ENCODE results near the gene CCDC9B. TPM values are rescaled to one million over a fixed set of nuclear protein-coding genes. Genes with fewer than 3 reads are reported as not detected.

The CCDC9B gene
- 13.8 and 19.0 TPM in 2 replicates for total RNA-seq

DNA sequence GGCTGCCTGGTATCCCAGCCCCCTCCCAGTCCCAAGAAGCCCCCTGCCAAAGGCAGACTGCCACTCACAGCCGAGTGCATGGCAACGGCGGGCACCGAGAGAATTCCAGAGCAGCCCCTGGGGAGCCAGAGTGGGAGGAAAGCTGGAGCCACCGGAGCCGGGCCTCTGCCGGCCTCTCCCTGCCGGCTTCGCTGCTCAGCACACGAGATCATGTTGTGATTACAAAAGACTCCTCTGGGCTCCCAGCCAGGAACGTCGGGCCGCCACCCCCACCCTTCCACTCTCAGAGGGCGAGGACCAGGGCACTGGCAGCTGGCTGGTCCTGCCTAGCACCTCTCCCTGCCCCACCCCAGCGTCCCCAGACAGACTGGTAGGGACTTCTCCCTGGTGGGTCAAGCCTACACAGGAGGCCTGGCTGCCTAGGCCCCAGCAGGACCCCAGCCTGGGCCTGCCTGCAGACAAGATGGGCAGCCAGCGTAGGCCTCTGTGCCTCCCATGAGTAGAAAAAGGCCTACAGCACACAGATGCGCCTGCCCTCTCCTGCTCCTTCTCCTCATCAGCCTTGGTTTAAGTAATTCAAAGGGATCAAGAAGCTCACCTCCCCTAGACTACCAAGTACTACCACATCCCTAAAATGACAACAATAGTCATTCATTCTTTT, at the start of gene CCDC9B:
Gene CCDC9B (minus strand): TSS at position 200 of the 661 bp plus-strand sequence. CDS start 120 bp downstream, at position 80.

DNA sequence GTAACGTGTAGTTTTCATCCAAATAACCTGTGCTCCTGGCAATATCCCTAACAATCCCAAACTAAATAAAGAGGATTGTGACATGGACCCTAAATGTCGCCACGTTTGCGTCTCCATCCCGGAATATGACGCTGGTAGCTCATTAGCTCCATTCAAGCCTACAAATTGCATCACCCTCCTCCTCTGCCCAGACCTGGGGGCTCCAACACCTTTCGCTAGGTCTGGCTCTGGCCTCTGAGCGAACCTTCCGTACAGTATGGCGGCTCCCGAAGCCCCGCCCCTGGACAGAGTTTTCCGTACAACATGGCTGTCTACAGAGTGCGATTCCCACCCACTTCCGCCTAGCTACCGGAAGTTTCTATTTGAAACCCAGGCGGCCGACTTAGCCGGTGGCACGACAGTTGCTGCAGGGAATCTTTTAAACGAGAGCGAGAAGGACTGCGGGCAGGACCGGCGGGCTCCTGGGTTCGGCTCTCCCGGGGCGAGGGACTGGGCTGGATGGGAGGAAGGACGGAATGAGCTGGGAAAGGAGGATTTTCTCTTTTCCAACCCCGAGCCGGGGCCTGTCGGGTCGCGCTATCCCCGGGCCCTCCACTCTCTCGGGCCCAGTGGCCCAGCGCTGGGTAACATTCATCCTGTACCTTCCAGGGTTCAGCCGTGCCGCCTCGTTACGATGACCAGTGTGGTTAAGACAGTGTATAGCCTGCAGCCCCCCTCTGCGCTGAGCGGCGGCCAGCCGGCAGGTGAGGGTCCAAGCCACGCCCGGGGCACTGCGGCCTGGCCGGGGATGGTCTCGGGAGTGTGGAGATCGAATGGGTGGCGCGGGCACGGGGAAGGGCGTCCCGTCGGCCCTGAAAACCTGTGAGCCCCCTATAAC, 42.1 kb upstream of the CCDC9B start, which contains the start of gene KNSTRN:
Gene KNSTRN (plus strand): TSS at position 142 of the 877 bp plus-strand sequence. CDS start 115 bp downstream, at position 257.

DNA sequence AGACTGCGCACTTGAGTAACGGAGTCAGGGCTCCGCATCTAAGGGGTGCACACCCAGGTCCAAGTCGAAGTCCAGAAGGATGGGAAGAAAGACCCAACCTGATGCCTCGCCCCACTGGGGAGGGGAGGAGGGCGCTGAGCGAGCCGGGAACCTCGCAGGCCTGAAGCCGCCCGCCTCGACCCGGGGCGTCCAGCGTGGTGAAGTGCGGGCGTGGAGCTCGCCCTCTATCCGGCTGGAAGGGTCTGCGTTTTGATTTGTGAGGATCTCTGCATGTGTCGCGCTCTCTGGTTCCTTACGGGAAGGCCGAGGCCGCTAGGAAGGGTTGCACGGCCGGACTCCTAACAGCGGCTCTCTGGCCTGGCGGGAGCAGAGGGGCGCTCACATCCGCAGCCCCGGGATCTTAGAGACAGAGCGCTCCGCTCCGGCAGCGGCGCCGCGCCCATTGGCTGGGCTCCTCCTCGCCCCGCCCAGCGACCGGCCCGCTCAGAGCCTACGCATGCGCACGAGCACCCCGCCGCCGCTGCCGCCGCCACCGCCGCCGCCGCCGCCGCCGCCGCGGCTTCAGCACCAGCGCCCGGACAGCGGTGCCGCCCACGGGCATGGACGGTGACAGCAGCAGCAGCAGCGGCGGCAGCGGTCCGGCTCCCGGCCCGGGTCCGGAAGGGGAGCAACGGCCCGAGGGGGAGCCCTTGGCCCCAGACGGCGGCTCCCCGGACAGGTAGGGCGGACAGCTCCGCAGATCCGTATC, 17.2 kb upstream of the CCDC9B start, which contains the start of gene DISP2:
Gene DISP2 (plus strand): TSS at position 497 of the 748 bp plus-strand sequence. CDS start 103 bp downstream, at position 600.

DNA sequence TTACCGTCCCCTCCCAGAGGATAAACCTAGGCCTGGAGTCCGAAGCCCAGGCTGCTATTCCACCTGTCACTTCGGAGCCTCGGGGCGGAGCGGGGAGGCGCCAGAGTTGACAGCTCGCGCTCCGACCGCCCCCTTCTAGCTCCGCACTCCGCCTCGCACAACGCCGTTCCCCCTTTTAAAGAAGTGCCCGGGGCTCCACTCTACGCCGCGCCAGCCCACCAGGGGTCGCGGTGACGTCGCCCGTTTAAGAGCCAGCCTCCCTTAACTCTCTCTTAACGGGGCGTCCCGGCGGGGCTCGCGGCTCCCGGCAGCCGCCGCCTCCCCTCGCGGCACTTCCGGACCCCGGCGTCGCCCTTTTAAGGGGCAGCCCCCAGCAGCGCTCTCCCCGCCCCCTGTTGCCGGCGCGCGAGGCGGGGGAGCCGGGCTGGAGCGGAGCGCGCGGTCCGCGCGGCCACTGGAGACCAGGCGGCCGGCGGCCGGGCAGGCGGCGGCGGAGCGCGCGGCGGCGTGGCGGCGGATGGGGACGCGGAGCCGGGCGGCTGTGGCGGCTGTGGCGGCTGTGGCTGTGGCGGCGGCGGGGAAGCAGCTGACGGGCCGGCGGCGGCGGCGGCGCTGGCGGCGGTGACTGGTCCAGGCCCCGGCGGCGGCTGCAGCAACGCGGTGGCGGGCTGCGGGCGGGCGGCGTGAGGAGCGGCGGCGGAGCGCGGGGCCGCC, 17.3 kb downstream of the CCDC9B start, which contains the start of gene INAFM2:
Gene INAFM2 (plus strand): TSS at position 454 of the 714 bp plus-strand sequence. CDS start 364 bp downstream, outside the sequence.

DNA sequence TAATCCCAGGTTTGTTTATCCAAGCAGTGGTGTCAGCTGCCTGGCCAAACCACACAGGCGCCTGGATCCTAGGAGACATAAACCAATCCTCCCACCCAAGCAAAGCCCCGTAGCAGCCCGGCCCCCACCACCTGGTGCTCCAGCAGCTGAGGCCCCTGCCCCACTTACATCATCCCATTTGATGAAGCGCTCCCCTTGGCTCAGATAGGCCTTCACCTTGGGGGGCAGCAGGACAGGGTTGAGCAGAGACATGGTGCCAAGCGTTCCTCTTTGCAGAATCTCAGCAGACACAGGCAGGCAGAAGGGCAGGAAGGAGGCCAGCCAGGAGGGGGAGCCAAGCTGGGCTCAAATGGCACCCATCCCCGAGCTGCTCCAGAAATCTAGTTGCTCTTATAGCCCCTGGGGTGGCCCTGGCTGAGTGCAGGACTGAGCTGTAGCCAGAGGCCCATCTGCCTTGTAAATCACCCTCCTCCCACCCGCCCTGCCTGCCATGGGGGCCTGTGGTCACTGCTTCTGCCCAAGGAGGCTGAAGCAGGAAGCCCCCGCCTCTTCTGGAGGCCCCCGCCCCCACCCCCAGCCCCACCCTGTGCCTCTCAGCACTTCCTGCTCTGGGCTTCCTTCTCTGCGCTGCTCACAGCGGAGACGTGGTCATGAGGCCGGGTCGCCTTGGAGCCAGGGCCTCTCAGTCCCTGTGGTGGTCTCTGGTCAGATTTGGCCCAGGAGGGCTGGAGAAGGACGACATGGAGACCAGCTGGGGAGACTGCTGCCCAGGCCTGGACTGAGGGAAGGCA, 33.1 kb downstream of the CCDC9B start, which contains the start of gene PLCB2:
Gene PLCB2 (minus strand): TSS at position 515 of the 791 bp plus-strand sequence. CDS start 263 bp downstream, at position 252.

DNA sequence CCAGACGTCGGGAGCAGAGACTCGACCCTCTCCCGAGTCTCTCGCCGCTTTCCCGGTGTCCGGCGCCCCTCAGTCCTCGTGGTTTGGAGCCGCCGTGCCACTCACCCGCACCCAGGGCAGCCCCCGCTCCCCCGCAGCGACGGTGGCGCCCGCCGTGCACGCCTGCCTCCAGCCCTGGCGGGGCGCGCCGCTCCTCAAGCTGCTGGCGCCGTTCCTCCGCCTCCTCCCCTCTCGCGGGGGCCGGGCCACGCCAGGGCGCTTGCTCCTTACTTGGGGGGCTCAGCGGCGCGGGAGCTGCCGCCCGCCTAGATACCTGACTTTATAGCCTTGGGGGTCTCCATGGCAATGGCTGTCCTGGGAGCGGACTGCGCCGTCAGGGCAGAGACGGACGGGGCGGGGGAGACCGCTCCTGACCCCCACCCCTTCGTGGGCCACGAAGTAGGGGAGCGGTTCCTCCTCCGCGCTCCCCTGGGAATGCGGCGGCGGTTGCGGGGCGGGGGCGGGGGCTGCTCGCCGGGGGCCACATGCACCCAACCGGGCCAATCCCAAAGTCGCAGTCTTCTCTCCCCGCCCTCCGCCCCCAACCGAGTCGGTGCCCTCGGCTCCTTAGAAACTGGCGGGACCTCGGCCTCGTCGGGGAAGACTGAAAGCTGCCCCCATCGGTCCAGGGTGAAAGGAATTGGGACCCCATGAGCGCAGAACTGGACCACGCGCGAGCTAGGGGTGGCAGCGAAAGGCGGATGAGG, 57.7 kb downstream of the CCDC9B start, which contains the start of gene ANKRD63:
Gene ANKRD63 (minus strand): TSS at position 196 of the 746 bp plus-strand sequence. CDS start 478 bp downstream, outside the sequence.

Other genes with a start within 250 kb of the CCDC9B start
- 4.6 and 5.3 TPM in 2 replicates for gene BMF, start 232.1 kb downstream of the CCDC9B start, total RNA-seq
- gene BUB1B, start 179.9 kb downstream of the CCDC9B start, total RNA-seq, result 2.4 and 2.9 TPM in 2 replicates
- gene PAK6, start 101.9 kb downstream of the CCDC9B start, total RNA-seq, result not detected in 2 replicates
- not detected in 2 replicates for gene ANKRD63, start 57.9 kb downstream of the CCDC9B start, total RNA-seq
- under 0.01 and 0.18 TPM in 2 replicates for gene PLCB2, start 33.0 kb downstream of the CCDC9B start, total RNA-seq
- gene INAFM2, start 17.2 kb downstream of the CCDC9B start, total RNA-seq, result 7.3 and 10.4 TPM in 2 replicates
- gene PHGR1, start 10.1 kb upstream of the CCDC9B start, total RNA-seq, result not detected in 2 replicates
- under 0.01 and 0.09 TPM in 2 replicates for gene DISP2, start 17.3 kb upstream of the CCDC9B start, total RNA-seq
- gene KNSTRN, start 41.8 kb upstream of the CCDC9B start, total RNA-seq, result 11.0 and 11.1 TPM in 2 replicates
- 40.1 and 44.2 TPM in 2 replicates for gene IVD, start 64.9 kb upstream of the CCDC9B start, total RNA-seq
- gene BAHD1, start 100.0 kb upstream of the CCDC9B start, total RNA-seq, result 3.6 and 4.0 TPM in 2 replicates
- gene CHST14, start 130.0 kb upstream of the CCDC9B start, total RNA-seq, result 5.7 and 7.9 TPM in 2 replicates
- 10.1 and 15.8 TPM in 2 replicates for gene CCDC32, start 224.1 kb upstream of the CCDC9B start, total RNA-seq
- 11.0 and 13.4 TPM in 2 replicates for gene RPUSD2, start 228.4 kb upstream of the CCDC9B start, total RNA-seq

Measured in smooth muscle cell of bladder (primary cell).